GM23338 (cell line): ENCODE results near the gene AGO4. TPM values are rescaled to one million over a fixed set of nuclear protein-coding genes. Genes with fewer than 3 reads are reported as not detected.
A peak's percentile ranks its signal among the peaks of the same experiment; 100 is the strongest.

Experiments used
- ATAC-seq: fragments of 200-7000 bp; cut with Tn5 transposase; 3 replicates; pipeline ENCODE4 v1.9.1; 2020
- DNase-seq: peaks from one replicate; pipeline ENCODE4 v3.0.0-alpha.2; 2015; ENCODE audit warnings: low spot score
- H2AFZ ChIP-seq: fragments of 200-600 bp; sonication (generic); 2 replicates; pipeline ENCODE4 v1.8.0; 2016; ENCODE audit warnings: antibody characterized with exemption, mild to moderate bottlenecking, moderate library complexity
- H3F3A ChIP-seq: fragments of 200-600 bp; sonication (generic); replicated peaks from 2 replicates; pipeline ENCODE4 v1.8.0; 2017; ENCODE audit warnings: antibody characterized with exemption, mixed run types, low read depth
- H3K27ac ChIP-seq: fragments of 200-600 bp; sonication (generic); 2 replicates; pipeline ENCODE4 v1.6.1; 2016; ENCODE audit warnings: low read depth
- H3K27me3 ChIP-seq: fragments of 200-600 bp; sonication (generic); 2 replicates; pipeline ENCODE4 v1.8.0; 2016; ENCODE audit warnings: mild to moderate bottlenecking, mixed run types, moderate library complexity; ENCODE audit not compliant: insufficient read depth
- H3K36me3 ChIP-seq: fragments of 200-600 bp; sonication (generic); 2 replicates; pipeline ENCODE4 v1.8.0; 2016; ENCODE audit warnings: mild to moderate bottlenecking; ENCODE audit not compliant: insufficient read depth
- H3K4me1 ChIP-seq: fragments of 200-600 bp; sonication (generic); 2 replicates; pipeline ENCODE4 v1.8.0; 2016; ENCODE audit warnings: mild to moderate bottlenecking, moderate library complexity; ENCODE audit not compliant: insufficient read depth
- H3K4me2 ChIP-seq: fragments of 200-600 bp; sonication (generic); 2 replicates; pipeline ENCODE4 v1.7.1; 2017; ENCODE audit warnings: mixed run types
- H3K4me3 ChIP-seq: fragments of 200-600 bp; sonication (generic); 2 replicates; pipeline ENCODE4 v1.6.1; 2016; ENCODE audit warnings: mixed run types
- H3K79me2 ChIP-seq: fragments of 200-600 bp; sonication (generic); replicated peaks from 2 replicates; pipeline ENCODE4 v1.8.0; 2017; ENCODE audit warnings: mild to moderate bottlenecking; ENCODE audit not compliant: insufficient read depth
- H3K9me2 ChIP-seq: fragments of 200-600 bp; sonication (generic); 2 replicates; pipeline ENCODE4 v1.8.0; 2017; ENCODE audit not compliant: insufficient read depth
- H4K20me1 ChIP-seq: fragments of 200-600 bp; sonication (generic); replicated peaks from 2 replicates; pipeline ENCODE4 v1.8.0; 2017; ENCODE audit warnings: mild to moderate bottlenecking; ENCODE audit not compliant: insufficient read depth
- H3K27ac Mint-ChIP-seq: 2 replicates; pipeline ENCODE4 v1.8.0; 2020; ENCODE audit warnings: inconsistent platforms, mild to moderate bottlenecking, moderate library complexity, mixed read lengths
- H3K27me3 Mint-ChIP-seq: 3 replicates; pipeline ENCODE4 v1.8.0; 2022; ENCODE audit warnings: low read depth, mild to moderate bottlenecking, moderate library complexity, mixed read lengths, inconsistent platforms; ENCODE audit not compliant: insufficient read depth, poor library complexity
- H3K36me3 Mint-ChIP-seq: 3 replicates; pipeline ENCODE4 v1.8.0; 2021; ENCODE audit warnings: low read depth, mild to moderate bottlenecking, inconsistent platforms, moderate library complexity, mixed read lengths
- H3K4me1 Mint-ChIP-seq: 3 replicates; pipeline ENCODE4 v1.8.0; 2020; ENCODE audit warnings: mild to moderate bottlenecking, inconsistent platforms, mixed read lengths
- H3K4me3 Mint-ChIP-seq: 3 replicates; pipeline ENCODE4 v1.8.0; 2021; ENCODE audit warnings: moderate library complexity, mild to moderate bottlenecking, inconsistent platforms, mixed read lengths
- H3K9me3 Mint-ChIP-seq: 3 replicates; pipeline ENCODE4 v1.8.0; 2020; ENCODE audit warnings: moderate library complexity, mild to moderate bottlenecking, inconsistent platforms, mixed read lengths
- CREB1 ChIP-seq: fragments of 250-450 bp; sonication (Bioruptor Pico); IDR thresholded peaks from 2 replicates; pipeline ENCODE4 v1.5.0; 2020; ENCODE audit warnings: low read depth, mild to moderate bottlenecking, moderate library complexity
- ETS1 ChIP-seq: IDR thresholded peaks from 2 replicates; pipeline ENCODE4 v1.6.1; 2016; ENCODE audit warnings: antibody characterized with exemption
- EZH2 ChIP-seq: fragments of 200-600 bp; sonication (generic); IDR thresholded peaks from one replicate; pipeline ENCODE4 v1.8.0; 2017; ENCODE audit warnings: antibody characterized with exemption, mild to moderate bottlenecking, low read depth; ENCODE audit not compliant: unreplicated experiment
- EZH2phosphoT487 ChIP-seq: fragments of 200-600 bp; sonication (generic); IDR thresholded peaks from one replicate; pipeline ENCODE4 v1.8.1; 2018; ENCODE audit warnings: antibody characterized with exemption; ENCODE audit not compliant: unreplicated experiment
- NANOG ChIP-seq: IDR thresholded peaks from 2 replicates; pipeline ENCODE4 v1.6.1; 2016; ENCODE audit warnings: antibody characterized with exemption, borderline replicate concordance
- POLR2AphosphoS5 ChIP-seq: IDR thresholded peaks from 2 replicates; pipeline ENCODE4 v1.6.1; 2016; ENCODE audit warnings: antibody characterized with exemption, low read depth
- REST ChIP-seq: IDR thresholded peaks from one replicate; pipeline ENCODE4 v1.6.1; 2018; ENCODE audit warnings: antibody characterized with exemption; ENCODE audit not compliant: unreplicated experiment
- polyA plus RNA-seq: library from polyadenylated mRNA; unstranded; fragments of >200 nt; fragmentation: Nextera tagmentation; extraction: Ambion mirVana; gene quantifications from 2 replicates; pipeline ENCODE4 v1.2.1, GENCODE V29; 2016
- total RNA-seq: library from RNA; depleted of rRNA; stranded (reverse); fragments of >200 nt; shearing (Covaris generic); gene quantifications from 2 replicates; pipeline ENCODE4 v1.2.3, GENCODE V29; 2014
- TF ChIP-seq, protein P1 (sequence below), 2 experiments: fragments of 200-600 bp in 1 of 2; sonication (generic) in 1 of 2; conservative IDR thresholded peaks; 2 replicates each; pipeline versions ENCODE4 v1.5.1 to v1.6.1; 2016 to 2017; ENCODE audit warnings: antibody characterized with exemption in 2 of 2, low read depth in 2 of 2, mild to moderate bottlenecking in 2 of 2, moderate library complexity in 1 of 2
- TF ChIP-seq, protein P2 (sequence below): fragments of 250-450 bp; sonication (Bioruptor Pico); IDR thresholded peaks from 2 replicates; pipeline ENCODE4 v1.5.0; 2020; ENCODE audit warnings: mild to moderate bottlenecking, moderate library complexity

The AGO4 gene
- total and polyA plus RNA-seq, 2 experiments from 2014 or later = 1.7 to 9.7 TPM

GRCh38 chr1:35864813-35865212 lies 57.0 kb downstream of the AGO4 start (continued):
- TF ChIP-seq, protein P1, sequence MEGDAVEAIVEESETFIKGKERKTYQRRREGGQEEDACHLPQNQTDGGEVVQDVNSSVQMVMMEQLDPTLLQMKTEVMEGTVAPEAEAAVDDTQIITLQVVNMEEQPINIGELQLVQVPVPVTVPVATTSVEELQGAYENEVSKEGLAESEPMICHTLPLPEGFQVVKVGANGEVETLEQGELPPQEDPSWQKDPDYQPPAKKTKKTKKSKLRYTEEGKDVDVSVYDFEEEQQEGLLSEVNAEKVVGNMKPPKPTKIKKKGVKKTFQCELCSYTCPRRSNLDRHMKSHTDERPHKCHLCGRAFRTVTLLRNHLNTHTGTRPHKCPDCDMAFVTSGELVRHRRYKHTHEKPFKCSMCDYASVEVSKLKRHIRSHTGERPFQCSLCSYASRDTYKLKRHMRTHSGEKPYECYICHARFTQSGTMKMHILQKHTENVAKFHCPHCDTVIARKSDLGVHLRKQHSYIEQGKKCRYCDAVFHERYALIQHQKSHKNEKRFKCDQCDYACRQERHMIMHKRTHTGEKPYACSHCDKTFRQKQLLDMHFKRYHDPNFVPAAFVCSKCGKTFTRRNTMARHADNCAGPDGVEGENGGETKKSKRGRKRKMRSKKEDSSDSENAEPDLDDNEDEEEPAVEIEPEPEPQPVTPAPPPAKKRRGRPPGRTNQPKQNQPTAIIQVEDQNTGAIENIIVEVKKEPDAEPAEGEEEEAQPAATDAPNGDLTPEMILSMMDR (conservative IDR thresholded peaks at IDR 0.05; ENCODE audit: low read depth in 2 of 2) = no peak
- TF ChIP-seq ETS1 (no peak), EZH2phosphoT487 (no peak), EZH2 (no peak), CREB1 (CRISPR knock-in tag) (no peak), POLR2AphosphoS5 (no peak), NANOG (no peak), REST (no peak)

- Mint-ChIP-seq H3K27ac (no peak overlapping the region), H3K4me3 (no peak overlapping the region), H3K36me3 (no peaks in the 10 kb centered on the region), H3K9me3 (no peaks in the 10 kb centered on the region; the same call in 1 of the 3 replicates), H3K4me1 (peaks cover 4% of the 10 kb centered on the region; the same call in 2 of the 3 replicates), H3K27me3 (peaks cover 5% of the 10 kb centered on the region)
- Histone ChIP-seq H2AFZ (peak overlapping the region; percentile 63; the same call in 1 of the 2 replicates), H3K4me3 (no peak overlapping the region), H3F3A (0 out of 2 replicates have a peak, but pooled peaks cover 5% of the 10 kb centered on the region), H3K4me2 (no peak overlapping the region), H3K9me2 (no peaks in the 10 kb centered on the region), H4K20me1 (no peaks in the 10 kb centered on the region), H3K79me2 (no peaks in the 10 kb centered on the region), H3K27ac (no peak overlapping the region), H3K4me1 (no peaks in the 10 kb centered on the region), H3K36me3 (no peaks in the 10 kb centered on the region), H3K27me3 (no peaks in the 10 kb centered on the region)
- DNase-seq = no peak
- no peak for ATAC-seq
- TF ChIP-seq, protein P2, sequence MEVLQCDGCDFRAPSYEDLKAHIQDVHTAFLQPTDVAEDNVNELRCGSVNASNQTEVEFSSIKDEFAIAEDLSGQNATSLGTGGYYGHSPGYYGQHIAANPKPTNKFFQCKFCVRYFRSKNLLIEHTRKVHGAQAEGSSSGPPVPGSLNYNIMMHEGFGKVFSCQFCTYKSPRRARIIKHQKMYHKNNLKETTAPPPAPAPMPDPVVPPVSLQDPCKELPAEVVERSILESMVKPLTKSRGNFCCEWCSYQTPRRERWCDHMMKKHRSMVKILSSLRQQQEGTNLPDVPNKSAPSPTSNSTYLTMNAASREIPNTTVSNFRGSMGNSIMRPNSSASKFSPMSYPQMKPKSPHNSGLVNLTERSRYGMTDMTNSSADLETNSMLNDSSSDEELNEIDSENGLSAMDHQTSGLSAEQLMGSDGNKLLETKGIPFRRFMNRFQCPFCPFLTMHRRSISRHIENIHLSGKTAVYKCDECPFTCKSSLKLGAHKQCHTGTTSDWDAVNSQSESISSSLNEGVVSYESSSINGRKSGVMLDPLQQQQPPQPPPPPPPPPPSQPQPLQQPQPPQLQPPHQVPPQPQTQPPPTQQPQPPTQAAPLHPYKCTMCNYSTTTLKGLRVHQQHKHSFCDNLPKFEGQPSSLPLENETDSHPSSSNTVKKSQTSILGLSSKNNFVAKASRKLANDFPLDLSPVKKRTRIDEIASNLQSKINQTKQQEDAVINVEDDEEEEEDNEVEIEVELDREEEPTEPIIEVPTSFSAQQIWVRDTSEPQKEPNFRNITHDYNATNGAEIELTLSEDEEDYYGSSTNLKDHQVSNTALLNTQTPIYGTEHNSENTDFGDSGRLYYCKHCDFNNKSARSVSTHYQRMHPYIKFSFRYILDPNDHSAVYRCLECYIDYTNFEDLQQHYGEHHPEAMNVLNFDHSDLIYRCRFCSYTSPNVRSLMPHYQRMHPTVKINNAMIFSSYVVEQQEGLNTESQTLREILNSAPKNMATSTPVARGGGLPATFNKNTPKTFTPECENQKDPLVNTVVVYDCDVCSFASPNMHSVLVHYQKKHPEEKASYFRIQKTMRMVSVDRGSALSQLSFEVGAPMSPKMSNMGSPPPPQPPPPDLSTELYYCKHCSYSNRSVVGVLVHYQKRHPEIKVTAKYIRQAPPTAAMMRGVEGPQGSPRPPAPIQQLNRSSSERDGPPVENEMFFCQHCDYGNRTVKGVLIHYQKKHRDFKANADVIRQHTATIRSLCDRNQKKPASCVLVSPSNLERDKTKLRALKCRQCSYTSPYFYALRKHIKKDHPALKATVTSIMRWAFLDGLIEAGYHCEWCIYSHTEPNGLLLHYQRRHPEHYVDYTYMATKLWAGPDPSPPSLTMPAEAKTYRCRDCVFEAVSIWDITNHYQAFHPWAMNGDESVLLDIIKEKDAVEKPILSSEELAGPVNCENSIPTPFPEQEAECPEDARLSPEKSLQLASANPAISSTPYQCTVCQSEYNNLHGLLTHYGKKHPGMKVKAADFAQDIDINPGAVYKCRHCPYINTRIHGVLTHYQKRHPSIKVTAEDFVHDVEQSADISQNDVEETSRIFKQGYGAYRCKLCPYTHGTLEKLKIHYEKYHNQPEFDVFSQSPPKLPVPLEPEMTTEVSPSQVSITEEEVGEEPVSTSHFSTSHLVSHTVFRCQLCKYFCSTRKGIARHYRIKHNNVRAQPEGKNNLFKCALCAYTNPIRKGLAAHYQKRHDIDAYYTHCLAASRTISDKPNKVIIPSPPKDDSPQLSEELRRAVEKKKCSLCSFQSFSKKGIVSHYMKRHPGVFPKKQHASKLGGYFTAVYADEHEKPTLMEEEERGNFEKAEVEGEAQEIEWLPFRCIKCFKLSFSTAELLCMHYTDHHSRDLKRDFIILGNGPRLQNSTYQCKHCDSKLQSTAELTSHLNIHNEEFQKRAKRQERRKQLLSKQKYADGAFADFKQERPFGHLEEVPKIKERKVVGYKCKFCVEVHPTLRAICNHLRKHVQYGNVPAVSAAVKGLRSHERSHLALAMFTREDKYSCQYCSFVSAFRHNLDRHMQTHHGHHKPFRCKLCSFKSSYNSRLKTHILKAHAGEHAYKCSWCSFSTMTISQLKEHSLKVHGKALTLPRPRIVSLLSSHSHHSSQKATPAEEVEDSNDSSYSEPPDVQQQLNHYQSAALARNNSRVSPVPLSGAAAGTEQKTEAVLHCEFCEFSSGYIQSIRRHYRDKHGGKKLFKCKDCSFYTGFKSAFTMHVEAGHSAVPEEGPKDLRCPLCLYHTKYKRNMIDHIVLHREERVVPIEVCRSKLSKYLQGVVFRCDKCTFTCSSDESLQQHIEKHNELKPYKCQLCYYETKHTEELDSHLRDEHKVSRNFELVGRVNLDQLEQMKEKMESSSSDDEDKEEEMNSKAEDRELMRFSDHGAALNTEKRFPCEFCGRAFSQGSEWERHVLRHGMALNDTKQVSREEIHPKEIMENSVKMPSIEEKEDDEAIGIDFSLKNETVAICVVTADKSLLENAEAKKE (CRISPR knock-in tag) = no peak
- TF ChIP-seq REST = no peak
Measured at GRCh38 chr1:35866991-35867390, 59.2 kb downstream of the AGO4 start.
